Neuronal stem cell (in vitro differentiated cells): Measurements from ENCODE around the gene CDH15.

Experiments
- DNase-seq: peaks from one replicate; pipeline ENCODE4 v3.0.0-alpha.2; 2013; ENCODE audit warnings: low spot score
- H2AFZ ChIP-seq: one replicate; pipeline ENCODE4 v1.6.1; 2013; ENCODE audit warnings: mild to moderate bottlenecking, low read length, inconsistent platforms
- H2AK5ac ChIP-seq: 2 replicates; pipeline ENCODE4 v1.6.1; 2013; ENCODE audit warnings: low read depth, mild to moderate bottlenecking, inconsistent platforms, low read length, moderate library complexity, mixed read lengths
- H2BK120ac ChIP-seq: 2 replicates; pipeline ENCODE4 v1.6.1; 2013; ENCODE audit warnings: low read depth, mild to moderate bottlenecking, inconsistent platforms, low read length, moderate library complexity, mixed read lengths
- H2BK12ac ChIP-seq: one replicate; pipeline ENCODE4 v1.6.1; 2013; ENCODE audit warnings: low read length, inconsistent platforms
- H2BK15ac ChIP-seq: 2 replicates; pipeline ENCODE4 v1.6.1; 2013; ENCODE audit warnings: mild to moderate bottlenecking, low read length, inconsistent platforms, mixed read lengths
- H2BK5ac ChIP-seq: one replicate; pipeline ENCODE4 v1.6.1; 2013; ENCODE audit warnings: inconsistent platforms, mild to moderate bottlenecking, low read length, moderate library complexity
- H3K14ac ChIP-seq: one replicate; pipeline ENCODE4 v1.6.1; 2013; ENCODE audit warnings: low read length, inconsistent platforms
- H3K18ac ChIP-seq: 2 replicates; pipeline ENCODE4 v1.6.1; 2013; ENCODE audit warnings: low read length, inconsistent platforms
- H3K23ac ChIP-seq: 2 replicates; pipeline ENCODE4 v1.6.1; 2013; ENCODE audit warnings: low read depth, mild to moderate bottlenecking, mixed read lengths, low read length, inconsistent platforms; ENCODE audit not compliant: poor library complexity
- H3K27ac ChIP-seq: replicated peaks from 3 replicates; pipeline ENCODE4 v1.5.1; 2013; ENCODE audit warnings: low read length, inconsistent platforms
- H3K27me3 ChIP-seq, 3 experiments: 2 replicates each; pipeline ENCODE4 v1.6.1; 2013; ENCODE audit warnings: low read length in 3 of 3, mild to moderate bottlenecking in 2 of 3, inconsistent platforms in 1 of 3, low read depth in 1 of 3, mixed read lengths in 1 of 3, moderate library complexity in 1 of 3; ENCODE audit not compliant: control insufficient read depth in 3 of 3, insufficient read depth in 3 of 3
- H3K36me3 ChIP-seq, 2 donors: replicated peaks in 1 of 2; 2 replicates each; pipeline ENCODE4 v1.6.1; 2013; ENCODE audit warnings: low read length in 2 of 2; ENCODE audit not compliant: control insufficient read depth in 2 of 2, insufficient read depth in 2 of 2
- H3K4ac ChIP-seq: 2 replicates; pipeline ENCODE4 v1.6.1; 2013; ENCODE audit warnings: inconsistent platforms, mild to moderate bottlenecking, low read length, moderate library complexity
- H3K4me1 ChIP-seq, 2 donors: 1 replicate in 1 of 2; 2 replicates in 1 of 2; pipeline ENCODE4 v1.6.1; 2013; ENCODE audit warnings: low read length in 2 of 2, low read depth in 1 of 2; ENCODE audit not compliant: control insufficient read depth in 2 of 2, insufficient read depth in 1 of 2
- H3K4me2 ChIP-seq: one replicate; pipeline ENCODE4 v1.6.1; 2013; ENCODE audit warnings: mild to moderate bottlenecking, low read length, inconsistent platforms; ENCODE audit not compliant: insufficient read depth, poor library complexity, severe bottlenecking
- H3K4me3 ChIP-seq, 2 donors: 2 replicates each; pipeline ENCODE4 v1.5.1; 2013; ENCODE audit warnings: low read length in 2 of 2, mild to moderate bottlenecking in 2 of 2, inconsistent platforms in 1 of 2, moderate library complexity in 1 of 2
- H3K79me1 ChIP-seq: one replicate; pipeline ENCODE4 v1.6.1; 2013; ENCODE audit warnings: low read depth, mild to moderate bottlenecking, inconsistent platforms, low read length, moderate library complexity
- H3K9ac ChIP-seq: one replicate; pipeline ENCODE4 v1.6.1; 2013; ENCODE audit warnings: mild to moderate bottlenecking, low read depth, low read length, inconsistent platforms; ENCODE audit not compliant: poor library complexity
- H3K9me3 ChIP-seq, 2 donors: replicated peaks in 1 of 2; 2 replicates each; pipeline versions ENCODE3 to v1.6.1; 2013; ENCODE audit warnings: low read length in 2 of 2, mild to moderate bottlenecking in 2 of 2, inconsistent platforms in 1 of 2, low read depth in 1 of 2, mixed read lengths in 1 of 2, moderate library complexity in 1 of 2; ENCODE audit not compliant: control insufficient read depth in 2 of 2, insufficient read depth in 1 of 2
- H4K8ac ChIP-seq: one replicate; pipeline ENCODE4 v1.6.1; 2013; ENCODE audit warnings: low read depth, mild to moderate bottlenecking, inconsistent platforms, low read length, moderate library complexity
- H4K91ac ChIP-seq: one replicate; pipeline ENCODE4 v1.6.1; 2013; ENCODE audit warnings: low read length, low read depth, mild to moderate bottlenecking, inconsistent platforms; ENCODE audit not compliant: poor library complexity
- WGBS, 2 donors: extraction: QIAGEN DNeasy Blood & Tissue Kit; methylation state at CpG; one replicate each; pipeline ENCODE4 v1.1.7; 2013; ENCODE audit warnings: missing lambda C conversion rate in 2 of 2, mixed read lengths in 1 of 2; ENCODE audit not compliant: insufficient read length in 2 of 2, insufficient replicate concordance in 1 of 2; ENCODE audit errors: extremely low coverage in 2 of 2; 5-methylcytosine and 5-hydroxymethylcytosine counted together

CDH15 gene

DNA sequence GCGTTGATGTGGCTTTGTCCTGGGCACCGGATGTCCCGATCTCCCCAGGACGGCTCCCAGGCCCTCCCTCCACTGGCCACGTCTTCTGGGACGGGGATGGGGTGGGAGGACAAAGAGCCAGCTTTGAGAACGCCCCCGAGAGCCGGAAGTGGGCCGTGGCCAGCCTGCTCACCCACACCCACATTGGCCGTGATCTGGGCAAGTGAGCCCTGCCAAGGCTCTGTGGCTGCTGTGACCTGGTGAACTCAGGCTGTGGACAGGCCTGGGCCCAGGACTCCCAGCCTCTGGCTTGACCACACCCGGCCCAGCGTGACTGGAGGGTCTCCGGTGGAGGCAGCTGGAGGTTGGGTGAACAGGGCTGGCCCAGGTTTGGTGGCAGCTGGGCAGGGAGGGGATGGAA is 3.3 kb downstream of the CDH15 start:
- no peaks in the 10 kb centered on the region for H3K36me3 ChIP-seq
- peak overlapping the region; percentile 66 for H2BK12ac ChIP-seq
- H4K8ac ChIP-seq = no peak overlapping the region
- no peak for DNase-seq
- H4K91ac ChIP-seq = no peak overlapping the region
- peaks cover 18 to 22% of the 10 kb centered on the region in 2 donors for H3K4me1 ChIP-seq
- no peaks in the 10 kb centered on the region for H3K9me3 ChIP-seq
- H3K4me3 ChIP-seq = no peak overlapping the region
- H3K79me1 ChIP-seq = no peaks in the 10 kb centered on the region
- peak overlapping the region; percentile 3 for H3K9ac ChIP-seq
- no peak overlapping the region for H3K4me2 ChIP-seq
- no peak overlapping the region for H3K27ac ChIP-seq
- peak overlapping the region; percentile 1 for H2BK120ac ChIP-seq
- H3K18ac ChIP-seq = peak overlapping the region; percentile 72
- H2BK5ac ChIP-seq = peak overlapping the region; percentile 39
- peak overlapping the region; percentile 94 for H2AK5ac ChIP-seq
- peak overlapping the region; percentile 82 for H3K14ac ChIP-seq
- no peak overlapping the region for H3K23ac ChIP-seq
- H3K27me3 ChIP-seq = peaks cover 2 to 80% (median 12%) of the 10 kb centered on the region in 3 experiments
- no peak overlapping the region for H2AFZ ChIP-seq
- no peak overlapping the region for H3K4ac ChIP-seq
- H2BK15ac ChIP-seq = peak overlapping the region; percentile 89
- no CpG with 5 or more reads among the region's 14 CpGs for WGBS, 2 donors

DNA sequence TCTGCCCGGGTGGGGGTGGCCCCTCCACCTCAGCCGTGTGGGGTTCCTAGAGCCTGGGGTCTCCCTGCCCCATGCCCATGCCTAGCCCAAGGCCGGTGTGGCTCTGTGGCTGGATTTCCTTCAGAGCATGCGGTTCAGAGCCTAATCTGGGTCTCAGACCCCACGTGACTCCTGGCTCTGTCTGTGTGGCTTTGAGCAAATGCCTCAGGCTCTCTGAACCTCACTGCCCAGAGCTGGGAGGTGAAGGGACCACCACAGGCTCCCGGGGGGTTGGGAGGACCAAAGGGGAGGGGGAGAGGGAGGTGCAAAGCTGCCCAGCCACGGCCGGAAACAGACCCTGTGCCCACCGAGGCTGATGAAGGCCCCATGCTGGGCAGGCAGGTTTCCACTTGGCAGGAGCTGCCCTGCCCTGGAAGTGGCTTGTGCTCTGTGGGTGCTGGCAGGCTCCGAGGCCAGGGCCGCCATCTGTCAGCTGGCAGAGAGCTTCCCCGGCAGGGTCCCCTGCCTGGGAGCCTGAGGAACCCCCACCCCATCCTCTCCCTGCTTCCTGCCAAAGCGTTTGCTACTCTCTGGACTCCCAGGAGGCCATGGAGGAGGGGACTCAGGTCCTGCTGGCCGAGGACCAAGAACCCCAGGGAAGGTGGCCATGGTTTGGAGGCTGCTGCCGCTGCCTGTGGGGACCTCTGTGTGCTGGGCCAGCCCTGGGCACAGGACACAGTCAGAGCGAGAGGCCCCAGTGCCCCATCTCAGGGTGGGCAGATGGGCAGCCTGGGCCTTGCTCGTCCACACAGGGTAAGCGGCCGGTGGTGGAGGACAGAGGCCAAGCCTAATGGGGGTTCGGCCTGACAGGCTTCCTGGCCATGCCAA is 4.0 kb downstream of the CDH15 start:
- Histone ChIP-seq H3K36me3 (no peaks in the 10 kb centered on the region), H2BK120ac (peak overlapping the region; percentile 87), H3K9ac (peak overlapping the region; percentile 4), H3K27ac (no peak overlapping the region), H2AK5ac (peak overlapping the region; percentile 94), H4K91ac (no peak overlapping the region), H2BK15ac (peak overlapping the region; percentile 67), H3K4me3 (no peak overlapping the region), H3K4me1 (peaks cover 18 to 22% of the 10 kb centered on the region in 2 donors), H4K8ac (no peak overlapping the region), H3K14ac (peak overlapping the region; percentile 14), H3K27me3 (peaks cover 0 to 77% (median 6%) of the 10 kb centered on the region in 3 experiments), H3K9me3 (no peaks in the 10 kb centered on the region), H2AFZ (no peak overlapping the region), H3K23ac (peak overlapping the region; percentile 55), H3K4ac (no peak overlapping the region), H3K4me2 (no peak overlapping the region), H3K18ac (peak overlapping the region; percentile 72), H3K79me1 (no peaks in the 10 kb centered on the region), H2BK12ac (peak overlapping the region; percentile 66), H2BK5ac (peak overlapping the region; percentile 39)
- no peak for DNase-seq
- no CpG with 5 or more reads among the region's 20 CpGs for WGBS, 2 donors

DNA sequence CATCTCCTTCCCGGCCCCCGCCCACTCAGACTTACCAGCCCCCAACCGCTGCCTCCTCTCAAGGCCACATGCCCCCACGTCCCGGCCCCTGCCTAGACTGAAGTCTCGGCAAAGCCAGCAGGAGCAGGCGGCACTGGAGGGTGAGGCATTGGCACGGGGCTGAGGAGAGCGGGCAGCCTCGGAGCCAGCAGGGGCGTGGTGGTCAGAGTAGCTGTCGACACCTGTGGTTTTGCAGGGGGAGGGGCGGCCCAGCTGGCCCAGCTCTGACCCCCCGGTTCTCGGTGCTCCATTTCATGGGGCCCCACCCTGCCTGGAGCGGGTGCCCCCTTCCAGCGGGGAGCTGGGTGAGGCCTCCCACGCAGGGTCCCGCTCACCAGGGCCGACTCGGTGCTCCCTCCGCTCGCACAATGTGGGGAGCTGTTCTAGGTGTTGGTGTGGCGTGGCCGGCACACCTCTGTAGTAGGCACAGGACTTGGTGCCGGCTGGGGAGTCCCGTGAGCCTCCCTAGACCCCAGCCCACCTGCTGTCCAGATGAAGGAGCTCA is 4.7 kb downstream of the CDH15 start:
- Histone ChIP-seq H3K9me3 (no peaks in the 10 kb centered on the region), H3K27ac (no peak overlapping the region), H2BK12ac (no peak overlapping the region), H2AFZ (no peak overlapping the region), H4K8ac (no peak overlapping the region), H4K91ac (no peak overlapping the region), H2AK5ac (peak overlapping the region; percentile 81), H3K14ac (no peak overlapping the region), H3K27me3 (peaks cover 0 to 71% (median 0%) of the 10 kb centered on the region in 3 experiments), H2BK120ac (no peak overlapping the region), H2BK15ac (peak overlapping the region; percentile 67), H3K4me2 (no peak overlapping the region), H3K4me3 (no peak overlapping the region), H3K9ac (peak overlapping the region; percentile 4), H3K79me1 (no peaks in the 10 kb centered on the region), H3K18ac (peak overlapping the region; percentile 28), H3K36me3 (no peaks in the 10 kb centered on the region), H3K4ac (no peak overlapping the region), H3K4me1 (peaks cover 14 to 18% of the 10 kb centered on the region in 2 donors), H3K23ac (peak overlapping the region; percentile 65), H2BK5ac (no peak overlapping the region)
- no CpG with 5 or more reads among the region's 27 CpGs for WGBS, 2 donors
- no peak for DNase-seq

DNA sequence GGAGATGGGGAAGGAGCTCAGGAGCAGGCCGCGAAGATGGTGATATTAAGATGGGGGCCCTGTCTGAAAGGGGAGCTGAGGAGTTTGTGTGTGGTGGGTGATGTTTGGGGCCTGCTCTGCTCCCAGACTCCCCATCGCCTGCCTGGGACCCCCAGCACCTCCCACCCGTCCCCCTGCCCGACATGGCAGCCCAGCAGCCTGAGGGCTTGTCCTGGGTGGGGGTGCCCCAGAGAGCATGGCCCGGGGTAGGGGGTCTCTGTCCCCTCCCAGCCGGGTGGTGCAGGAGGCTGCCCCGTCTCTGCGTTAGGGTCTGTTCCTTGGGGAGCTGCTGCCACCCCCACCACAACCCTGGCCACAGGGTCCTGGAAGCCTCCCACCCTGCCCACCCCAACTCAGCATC is 5.2 kb downstream of the CDH15 start:
- Histone ChIP-seq H2BK120ac (no peak overlapping the region), H3K79me1 (no peaks in the 10 kb centered on the region), H4K91ac (no peak overlapping the region), H4K8ac (no peak overlapping the region), H3K23ac (peak overlapping the region; percentile 65), H3K4me3 (no peak overlapping the region), H2BK5ac (no peak overlapping the region), H3K36me3 (no peaks in the 10 kb centered on the region), H3K27me3 (peaks cover 0 to 69% (median 0%) of the 10 kb centered on the region in 3 experiments), H2AK5ac (peak overlapping the region; percentile 70), H3K4me2 (no peak overlapping the region), H2AFZ (no peak overlapping the region), H2BK12ac (no peak overlapping the region), H3K9ac (no peak overlapping the region), H3K18ac (peak overlapping the region; percentile 11), H3K4ac (peak overlapping the region; percentile 23), H2BK15ac (peak overlapping the region; percentile 67), H3K27ac (no peak overlapping the region), H3K14ac (no peak overlapping the region), H3K4me1 (peaks cover 12 to 17% of the 10 kb centered on the region in 2 donors), H3K9me3 (no peaks in the 10 kb centered on the region)
- no CpG with 5 or more reads among the region's 9 CpGs for WGBS, 2 donors
- no peak for DNase-seq
